H54 (cell line): ENCODE measurements around the gene NDUFV2.

ENCODE experiments used
- DNase-seq: peaks from one replicate; pipeline ENCODE4 v3.0.0; 2011; ENCODE audit warnings: low spot score, mixed read lengths; ENCODE audit not compliant: insufficient read length
- FAIRE-seq: peaks from 3 replicates; lab custom pipeline; 2011; peaks lifted over from hg19 to GRCh38; lab: Jason Lieb, UNC
- POLR2A ChIP-seq: IDR thresholded peaks from 2 replicates; pipeline ENCODE4 v1.6.1; 2011; ENCODE audit warnings: low read depth, mild to moderate bottlenecking, low read length

The NDUFV2 gene

DNA sequence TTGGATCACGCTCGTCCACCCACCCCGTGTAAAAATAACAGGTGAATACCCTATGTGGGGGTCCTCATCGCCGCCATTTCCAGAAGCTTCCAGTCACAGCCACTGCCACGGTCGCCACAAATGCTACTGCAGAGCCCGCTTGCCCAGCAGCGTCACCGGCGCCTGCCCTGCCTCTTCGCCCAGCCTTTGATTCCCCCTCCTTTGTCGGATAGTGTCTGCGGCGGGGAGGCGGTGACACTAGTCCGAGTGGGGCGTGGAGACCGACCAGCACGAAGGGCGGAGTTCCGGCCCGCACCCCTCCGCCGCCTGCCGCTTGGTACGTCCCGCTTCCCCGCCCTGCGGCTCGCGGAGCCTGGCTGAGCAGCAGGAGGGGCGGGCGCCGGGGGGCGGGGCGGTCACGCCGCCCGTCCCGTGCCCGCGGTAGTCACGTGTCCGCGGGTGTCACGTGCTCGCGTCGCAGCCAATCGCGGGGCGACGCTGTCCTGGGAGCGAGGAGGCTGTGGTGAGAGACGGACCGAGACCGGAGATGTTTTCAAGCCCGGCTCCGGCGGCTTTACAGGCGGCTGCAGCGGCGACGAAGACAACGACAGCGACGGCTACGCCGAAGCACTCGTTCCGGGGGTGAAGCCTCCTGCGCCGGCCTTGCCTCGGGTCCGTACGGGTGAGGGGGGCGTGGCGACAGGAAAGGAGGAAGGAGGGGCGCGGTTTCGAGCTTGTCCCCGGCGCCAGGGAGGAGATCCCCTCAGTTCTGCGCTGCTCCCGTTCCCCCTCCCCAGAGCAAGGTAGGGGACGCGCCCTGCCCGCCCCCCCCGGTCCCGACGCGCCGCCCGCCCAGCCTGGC is 34.0 kb downstream of the NDUFV2 start, which contains the start of gene ANKRD12:
TSS of gene ANKRD12 (plus strand) at position 467 of the 841 bp plus-strand sequence. CDS start 45,652 bp downstream, outside the sequence.
- DNase-seq (peak; percentile 93), FAIRE-seq (peak; percentile 95)
- peak; percentile 57; the same call in 1 of the 2 replicates for TF ChIP-seq POLR2A

DNA sequence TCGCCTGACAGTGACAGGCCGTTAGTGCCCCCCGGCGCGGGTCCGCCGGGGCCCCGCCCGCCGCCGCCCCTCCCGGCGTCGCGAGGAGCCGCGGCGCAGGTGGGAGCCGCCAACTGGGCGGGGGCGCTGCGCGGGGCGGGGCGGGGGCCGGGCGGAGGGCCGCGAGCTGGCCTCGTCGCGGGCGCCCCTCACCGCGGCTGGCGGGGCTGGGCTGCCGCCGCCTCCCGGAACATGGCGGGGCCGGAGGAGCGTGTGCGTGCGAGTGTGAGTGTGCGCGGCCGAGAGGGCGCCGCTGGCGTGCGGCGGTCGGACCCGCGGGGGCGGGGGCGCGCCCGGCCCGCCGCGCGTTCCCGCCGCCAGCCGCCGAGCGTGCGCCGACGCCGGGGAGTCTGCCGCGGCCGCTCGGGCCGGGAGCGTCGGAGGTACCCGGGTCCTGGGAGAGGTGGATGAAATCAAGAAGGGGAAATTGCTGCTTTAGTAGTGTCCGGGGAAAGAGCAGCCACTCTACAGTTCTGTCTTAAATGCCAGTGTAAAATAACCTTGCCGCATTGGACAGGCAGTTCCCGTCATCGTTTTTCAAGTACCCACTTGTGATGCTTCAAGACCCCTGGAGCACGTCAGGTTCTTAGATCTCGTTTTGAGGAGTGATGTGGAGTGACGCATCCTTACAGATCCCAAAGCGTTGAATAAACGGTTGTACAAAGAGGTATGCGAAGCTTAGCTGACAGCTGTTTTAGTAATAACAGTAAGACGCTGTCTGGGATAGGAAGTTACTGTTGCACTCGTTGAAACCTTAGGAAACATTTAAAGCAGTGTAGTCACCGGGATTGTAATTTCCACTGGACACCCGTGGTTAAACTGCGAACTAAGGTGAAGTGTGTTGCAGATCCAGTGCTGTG is 34.9 kb downstream of the NDUFV2 start:
- DNase-seq (peak; percentile 53), FAIRE-seq (peak; percentile 95)
- TF ChIP-seq POLR2A = peak; percentile 46; the same call in 1 of the 2 replicates

DNA sequence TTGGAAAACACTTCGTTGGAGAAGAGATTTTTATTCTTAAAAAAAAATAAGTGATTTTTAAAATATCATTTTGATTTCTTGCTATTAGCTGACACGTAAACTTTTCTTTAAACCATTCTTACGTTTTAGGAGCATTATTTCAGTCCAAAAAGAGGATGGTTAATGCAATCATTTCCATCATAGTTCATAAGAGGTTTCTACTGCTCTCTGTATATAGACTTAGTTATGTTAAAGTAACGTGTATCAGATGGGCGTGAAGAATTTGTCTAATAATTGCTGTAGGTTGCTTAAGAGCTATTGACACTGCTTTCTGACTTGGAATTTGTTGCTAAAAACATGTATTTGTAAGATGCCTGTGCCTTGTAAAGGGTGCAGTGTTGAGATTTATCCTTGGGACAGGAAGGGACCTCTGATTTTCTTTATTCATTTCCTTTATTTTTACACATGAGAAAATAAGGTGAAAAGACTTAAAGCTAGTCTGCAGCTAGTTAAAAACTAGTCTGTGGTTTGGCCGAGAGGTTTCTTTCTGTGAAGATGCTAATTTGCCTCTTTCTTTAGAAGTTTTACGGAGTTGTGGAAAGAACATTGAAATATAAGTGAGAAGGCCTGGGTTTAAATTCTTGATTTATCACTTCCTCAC is 37.0 kb downstream of the NDUFV2 start:
- peak; percentile 52 for FAIRE-seq
- DNase-seq = no peak
- no peak for TF ChIP-seq POLR2A

DNA sequence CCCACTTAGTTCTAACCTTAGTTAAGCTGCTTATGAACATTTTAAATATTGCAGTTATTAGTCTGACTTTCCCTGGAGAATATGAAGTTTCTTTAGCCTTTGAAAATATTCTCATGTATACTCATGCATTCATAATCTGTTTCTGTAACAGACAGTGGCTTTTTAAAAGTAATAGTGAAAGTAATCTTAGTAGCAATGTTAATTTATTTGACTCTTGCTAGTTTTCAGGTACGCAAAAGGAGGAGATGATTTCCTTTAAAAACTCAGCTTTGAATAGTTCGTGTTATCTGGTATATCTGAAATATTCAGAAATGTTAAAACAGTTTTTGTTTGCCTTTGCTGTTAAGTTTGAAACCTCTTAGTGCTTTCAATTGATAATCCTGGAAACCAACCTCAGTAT is 37.9 kb downstream of the NDUFV2 start:
- no peak for DNase-seq
- no peak for FAIRE-seq
- no peak for TF ChIP-seq POLR2A

DNA sequence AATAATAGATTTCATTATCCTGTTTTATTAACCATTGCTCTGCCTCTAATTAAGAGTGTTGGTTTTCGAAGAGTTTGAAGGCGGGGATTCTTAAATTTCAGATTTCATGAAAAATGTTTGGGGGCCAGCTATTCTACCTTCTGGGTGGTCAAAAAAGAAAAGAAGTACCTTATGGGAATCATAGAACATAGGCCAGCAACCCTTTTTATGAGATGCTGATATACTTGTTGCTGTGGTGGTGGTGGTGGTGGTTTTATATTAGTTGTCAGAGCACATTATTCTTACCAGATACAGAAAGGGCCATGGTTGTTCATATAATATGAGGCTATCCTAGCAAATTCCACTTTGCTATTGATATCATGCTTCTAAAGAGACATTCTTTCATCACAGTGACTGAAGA is 38.5 kb downstream of the NDUFV2 start:
- FAIRE-seq = peak; percentile 11
- DNase-seq = no peak
- TF ChIP-seq POLR2A = no peak

DNA sequence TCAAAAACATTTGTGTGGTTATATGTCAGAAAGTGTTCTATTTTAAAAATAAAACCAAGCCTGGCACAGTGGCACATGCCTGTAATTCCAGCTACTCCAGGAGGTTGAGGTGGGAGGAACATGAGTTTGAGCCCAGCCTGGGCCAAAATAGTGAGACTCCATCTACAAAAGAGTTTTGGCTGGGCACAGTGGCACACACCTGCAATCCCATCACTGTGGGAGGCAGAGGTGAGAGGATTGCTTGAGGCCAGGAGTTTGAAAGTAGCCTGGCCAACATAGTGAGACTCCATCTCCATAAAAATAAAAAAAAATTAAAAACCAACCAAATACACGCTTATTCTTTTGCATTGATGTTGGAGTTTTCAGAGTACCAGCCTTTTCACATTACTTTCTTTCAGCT is 43.7 kb downstream of the NDUFV2 start:
- TF ChIP-seq POLR2A = no peak
- FAIRE-seq = no peak
- no peak for DNase-seq

DNA sequence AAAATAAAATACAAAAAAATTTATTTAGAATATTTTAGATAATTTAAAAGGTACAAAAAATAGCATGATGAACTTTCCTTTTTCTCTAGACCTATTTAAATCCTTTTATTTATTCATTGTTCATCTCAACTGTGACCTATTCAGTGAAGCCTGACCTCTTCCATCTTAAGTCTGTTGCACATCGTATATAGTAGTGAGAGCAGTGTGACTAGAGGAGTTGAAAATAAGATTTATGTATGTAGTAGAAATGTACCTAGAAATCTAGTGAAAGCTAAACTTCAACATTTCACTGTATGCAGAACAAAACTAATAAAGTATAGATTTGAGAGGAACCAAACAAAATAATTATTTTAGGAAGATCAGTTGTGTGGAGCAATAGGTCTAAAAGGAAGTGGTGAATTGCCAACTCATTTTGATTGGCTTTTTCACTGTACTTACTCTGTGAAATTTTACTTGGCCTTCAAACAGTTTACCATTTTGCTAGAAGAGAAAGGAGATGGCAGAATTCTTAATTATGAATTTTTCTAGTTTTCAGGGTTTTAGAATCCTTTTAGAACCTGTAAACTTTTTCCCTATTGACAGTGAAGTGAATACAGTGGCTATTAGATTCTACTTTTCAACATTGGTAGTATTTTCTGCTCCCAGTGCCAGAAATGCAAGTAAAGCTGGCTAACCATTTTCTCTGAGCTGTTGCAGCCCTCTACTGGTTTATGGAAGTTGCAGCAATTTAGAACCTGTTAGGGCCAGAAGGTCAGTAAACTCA is 45.1 kb downstream of the NDUFV2 start:
- no peak for TF ChIP-seq POLR2A
- DNase-seq (peak; percentile 33), FAIRE-seq (peak; percentile 96)

DNA sequence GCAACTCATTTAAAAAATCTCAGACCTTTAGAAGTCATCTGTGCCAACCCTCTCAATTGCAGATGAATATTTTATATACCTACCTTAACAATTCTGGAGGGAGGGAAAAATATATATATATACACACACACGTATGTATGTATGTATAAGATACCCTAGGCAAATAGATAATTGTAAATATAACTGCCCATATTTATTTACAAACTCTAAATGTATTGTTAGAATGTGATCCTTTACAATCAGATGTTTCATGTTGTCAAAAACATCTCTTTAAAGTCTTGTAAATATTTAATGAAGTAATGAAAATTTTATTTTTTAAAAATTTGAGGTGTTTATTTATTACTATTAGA is 45.7 kb downstream of the NDUFV2 start:
- FAIRE-seq (no peak), DNase-seq (no peak)
- TF ChIP-seq POLR2A = no peak

DNA sequence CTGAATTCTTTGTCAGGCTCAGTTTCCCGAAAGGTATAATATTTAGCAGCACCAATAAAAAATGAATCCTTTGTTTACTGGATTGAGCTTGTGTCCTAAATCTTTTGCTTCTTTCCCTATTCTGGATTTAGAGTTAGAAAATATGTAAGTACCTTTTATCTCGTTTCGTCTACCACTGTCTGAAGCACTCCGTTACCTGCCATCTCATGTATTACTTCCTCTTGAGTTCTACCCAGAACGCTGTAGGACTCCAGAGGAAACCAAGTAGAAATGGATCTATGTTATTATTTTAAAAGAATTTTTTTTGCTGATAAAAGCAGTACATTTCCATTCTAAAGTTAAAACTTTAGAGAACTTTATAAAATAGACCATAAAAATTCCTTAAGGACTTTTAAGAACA is 47.6 kb downstream of the NDUFV2 start:
- TF ChIP-seq POLR2A = no peak
- no peak for FAIRE-seq
- DNase-seq = no peak

DNA sequence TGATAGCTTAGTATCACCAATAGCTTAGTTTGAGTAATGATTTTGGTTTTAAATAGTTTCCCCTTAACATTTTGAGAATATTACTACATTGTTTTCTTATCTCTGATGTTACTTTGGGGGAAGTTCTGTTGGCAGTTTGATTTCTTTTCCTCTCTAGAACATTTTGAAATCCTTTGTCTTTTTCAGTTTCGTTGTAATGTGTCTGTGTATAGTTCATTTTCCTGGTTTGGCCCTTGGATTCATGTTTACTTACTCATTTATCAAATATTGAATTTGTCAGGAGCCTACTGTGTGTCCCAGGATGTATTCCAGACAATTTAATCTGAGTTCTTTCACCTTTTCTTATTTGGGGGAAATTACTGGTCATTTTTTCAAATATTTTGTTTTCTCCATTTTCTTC is 50.8 kb downstream of the NDUFV2 start:
- TF ChIP-seq POLR2A = no peak
- DNase-seq = no peak
- peak; percentile 61 for FAIRE-seq

DNA sequence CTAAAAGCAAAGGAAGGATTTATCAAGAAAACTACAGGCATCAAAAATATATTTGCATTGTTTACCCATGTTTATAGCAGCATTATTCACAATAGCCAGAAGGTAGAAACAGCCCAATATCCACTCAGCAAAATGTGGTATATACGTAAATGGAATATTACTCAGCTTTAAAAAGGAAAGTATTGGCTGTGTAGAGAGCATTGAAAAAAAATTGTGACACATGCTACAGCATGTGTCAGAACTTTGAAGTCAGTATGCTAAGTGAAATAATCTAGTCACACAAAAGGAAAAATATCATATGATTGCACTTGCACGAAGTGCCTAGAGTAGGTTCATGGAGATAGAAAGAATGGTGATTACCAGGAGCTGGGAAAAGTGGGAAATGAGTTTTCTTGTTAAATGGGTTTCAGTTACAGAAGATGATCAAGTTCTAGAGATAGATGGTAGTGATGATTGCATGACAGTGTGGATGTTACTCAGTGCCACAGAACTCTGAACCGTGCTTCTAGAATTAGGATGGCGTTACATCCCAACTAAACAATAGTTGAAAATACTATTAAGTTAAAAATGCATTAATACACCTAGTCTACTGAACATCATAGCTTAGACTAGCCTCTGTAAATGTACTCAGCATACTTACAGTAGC is 54.2 kb downstream of the NDUFV2 start:
- FAIRE-seq (no peak), DNase-seq (no peak)
- no peak for TF ChIP-seq POLR2A

DNA sequence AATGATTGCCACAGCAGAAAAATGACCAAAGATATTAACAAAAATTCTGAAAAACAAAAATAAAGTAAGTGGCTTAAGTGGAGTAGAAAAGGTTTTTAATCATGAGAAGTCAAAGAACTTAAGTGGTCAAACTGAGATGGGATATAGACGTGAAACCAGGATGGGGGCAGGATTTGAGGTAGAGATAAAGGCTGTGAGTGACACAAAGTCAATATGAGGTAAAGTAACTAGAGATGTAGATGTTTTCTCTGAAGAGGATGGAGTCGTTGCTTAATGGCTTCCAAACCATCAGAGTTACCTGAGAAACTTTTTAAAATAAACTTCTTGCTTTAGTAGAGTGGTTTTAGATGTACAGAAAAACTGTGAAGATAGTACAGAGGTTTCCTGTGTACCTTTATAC is 55.3 kb downstream of the NDUFV2 start:
- FAIRE-seq (no peak), DNase-seq (no peak)
- TF ChIP-seq POLR2A = no peak
